ENCODE results near the gene PET117.

The PET117 gene

GRCh38 chr20:18190338-18191233, 52.9 kb downstream of the PET117 start:
- no peak overlapping the region for H3K27ac ChIP-seq
- no peaks in the 10 kb centered on the region for H3K27me3 ChIP-seq
- TF ChIP-seq CTCF (IDR thresholded peaks at IDR 0.05) = no peak

GRCh38 chr20:18191306-18191705, 53.6 kb downstream of the PET117 start:
- H3K9me3 ChIP-seq = no peaks in the 10 kb centered on the region
- no peak for TF ChIP-seq CTCF (IDR thresholded peaks at IDR 0.05)
- H3K27ac ChIP-seq = no peak overlapping the region
- peaks cover 19% of the 10 kb centered on the region for H3K36me3 ChIP-seq
- no peak overlapping the region for H3K4me3 ChIP-seq (ENCODE audit: low read depth in 1 of 2, low read length in 1 of 2)
- no peaks in the 10 kb centered on the region for H3K27me3 ChIP-seq
- H3K4me1 ChIP-seq (ENCODE audit: control insufficient read depth in 1 of 2, insufficient read depth in 1 of 2, low read depth in 1 of 2, low read length in 1 of 2) = no peaks in the 10 kb centered on the region

More at GRCh38 chr20:18190338-18191233, 52.9 kb downstream of the PET117 start:
- Histone ChIP-seq H3K4me1 (ENCODE audit: control insufficient read depth in 1 of 2, insufficient read depth in 1 of 2, low read depth in 1 of 2, low read length in 1 of 2) (no peaks in the 10 kb centered on the region), H3K4me3 (ENCODE audit: low read depth in 1 of 2, low read length in 1 of 2) (no peak overlapping the region), H3K9me3 (no peaks in the 10 kb centered on the region), H3K36me3 (peaks cover 25% of the 10 kb centered on the region)
